GM19351 (cell line): ENCODE data around the gene ZNF140.

Source experiments
- ATAC-seq: cut with Tn5 transposase; IDR thresholded peaks from one replicate; pipeline ENCODE4 v1.9.1; 2021; ENCODE audit warnings: mild to moderate bottlenecking, moderate library complexity; ENCODE audit not compliant: unreplicated experiment

Gene ZNF140

GRCh38 chr12:133080368-133081158 lies at the start of gene ZNF140:
TSS of gene ZNF140 (plus strand) at chr12:133080923. CDS start at chr12:133081321, 398 bp downstream.
- peak; percentile 74 for ATAC-seq

DNA sequence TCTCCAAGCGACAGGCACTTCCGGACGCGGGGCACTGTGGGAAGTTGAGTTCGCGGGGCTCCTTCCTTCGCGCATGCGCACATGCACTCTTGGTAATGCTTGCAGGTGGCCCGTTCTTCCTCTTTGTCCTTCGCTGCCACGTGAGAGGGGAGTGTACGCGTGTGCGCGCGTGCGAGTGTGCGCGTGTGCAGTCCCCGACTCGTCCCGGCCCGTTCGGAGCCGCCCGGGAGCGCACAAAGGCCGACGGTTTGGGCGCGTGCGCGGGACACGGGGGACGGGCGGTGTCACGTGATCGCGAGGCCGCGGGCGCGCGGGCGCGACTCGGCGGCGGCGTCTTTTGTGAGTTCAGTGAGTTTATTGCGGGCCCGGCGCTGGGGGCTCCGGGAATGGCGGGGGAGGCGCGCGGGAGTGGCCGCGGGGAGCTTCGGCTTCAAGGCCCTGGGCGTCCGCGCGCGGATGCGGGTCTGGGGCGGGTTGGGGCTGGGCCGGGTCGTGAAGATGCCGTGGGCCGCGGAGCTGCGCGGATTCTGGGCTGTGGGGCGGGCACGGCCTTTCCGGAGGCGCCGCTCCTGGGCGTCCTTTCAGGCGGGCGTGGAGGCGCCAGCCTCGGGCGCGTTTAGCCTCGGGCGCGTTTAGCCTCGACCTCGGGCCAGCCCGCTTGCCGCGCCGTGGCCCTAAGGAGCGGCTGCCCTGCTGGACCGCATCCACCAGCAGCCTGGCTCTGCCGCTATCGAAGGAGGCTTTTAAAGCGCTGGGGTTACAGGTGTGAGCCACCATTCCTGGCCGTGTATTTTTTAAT lies 43.3 kb upstream of the ZNF140 start, which contains the start of gene ZNF84:
TSS of gene ZNF84 (plus strand) at position 303 of the 799 bp plus-strand sequence. CDS start 3,959 bp downstream, outside the sequence.
- peak; percentile 93 for ATAC-seq

- no peak for ATAC-seq
Observed at GRCh38 chr12:133038118-133038709, 42.5 kb upstream of the ZNF140 start.

DNA sequence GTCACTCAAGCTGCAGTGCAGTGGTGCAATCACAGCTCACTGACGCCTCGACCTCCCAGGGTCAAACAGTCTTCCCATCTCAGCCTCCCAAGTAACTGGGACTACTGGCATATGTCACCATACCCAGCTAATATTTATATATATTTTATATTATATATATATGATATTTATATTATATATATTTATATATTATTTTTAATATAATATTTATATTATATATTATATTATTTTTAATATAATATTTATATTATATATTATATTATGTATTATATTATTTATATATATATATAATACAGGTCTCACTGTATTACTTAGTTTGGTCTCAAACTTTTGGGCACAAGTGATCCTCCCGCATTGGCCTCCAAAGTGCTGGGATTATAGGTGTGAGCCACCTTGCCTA lies 34.0 kb upstream of the ZNF140 start:
- no peak for ATAC-seq

DNA sequence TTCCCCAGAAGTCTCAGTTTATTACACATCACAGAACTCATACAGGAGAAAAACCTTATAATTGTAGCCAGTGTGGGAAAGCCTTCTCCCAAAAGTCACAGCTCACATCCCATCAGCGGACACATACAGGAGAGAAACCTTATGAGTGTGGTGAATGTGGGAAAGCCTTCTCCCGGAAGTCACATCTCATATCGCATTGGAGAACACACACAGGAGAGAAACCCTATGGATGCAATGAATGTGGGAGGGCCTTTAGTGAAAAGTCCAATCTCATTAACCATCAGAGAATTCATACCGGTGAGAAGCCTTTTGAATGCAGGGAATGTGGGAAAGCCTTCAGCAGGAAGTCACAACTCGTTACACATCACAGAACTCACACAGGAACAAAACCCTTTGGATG lies 23.3 kb upstream of the ZNF140 start:
- no peak for ATAC-seq

DNA sequence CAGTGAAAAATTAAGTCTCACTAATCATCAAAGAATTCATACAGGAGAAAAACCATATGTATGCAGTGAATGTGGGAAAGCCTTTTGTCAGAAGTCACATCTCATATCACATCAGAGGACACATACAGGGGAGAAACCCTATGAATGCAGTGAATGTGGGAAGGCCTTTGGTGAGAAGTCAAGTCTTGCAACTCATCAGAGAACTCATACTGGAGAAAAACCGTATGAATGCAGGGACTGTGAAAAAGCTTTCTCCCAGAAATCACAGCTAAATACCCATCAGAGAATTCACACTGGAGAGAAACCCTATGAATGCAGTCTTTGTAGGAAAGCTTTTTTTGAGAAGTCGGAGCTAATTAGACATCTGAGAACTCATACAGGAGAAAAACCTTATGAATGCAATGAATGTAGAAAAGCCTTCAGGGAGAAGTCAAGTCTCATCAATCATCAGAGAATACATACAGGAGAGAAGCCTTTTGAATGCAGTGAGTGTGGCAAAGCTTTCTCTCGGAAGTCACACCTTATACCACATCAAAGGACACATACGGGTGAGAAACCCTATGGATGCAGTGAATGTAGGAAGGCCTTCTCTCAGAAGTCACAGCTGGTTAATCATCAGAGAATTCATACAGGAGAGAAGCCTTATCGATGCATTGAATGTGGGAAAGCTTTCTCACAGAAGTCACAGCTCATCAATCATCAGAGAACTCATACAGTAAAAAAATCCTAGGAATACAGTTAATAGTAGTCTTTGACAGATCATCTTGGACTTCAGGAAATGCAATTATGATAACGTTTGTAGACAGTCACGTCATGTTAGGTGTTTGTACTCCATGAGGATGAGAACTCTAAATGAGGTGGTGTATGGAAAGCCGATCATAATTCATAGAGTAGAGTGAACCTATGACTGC lies 22.3 kb upstream of the ZNF140 start:
- no peak for ATAC-seq

GRCh38 chr12:133061954-133062353 lies 18.8 kb upstream of the ZNF140 start:
- ATAC-seq = no peak

- no peak for ATAC-seq
Observed at GRCh38 chr12:133063556-133063955, 17.2 kb upstream of the ZNF140 start.

DNA sequence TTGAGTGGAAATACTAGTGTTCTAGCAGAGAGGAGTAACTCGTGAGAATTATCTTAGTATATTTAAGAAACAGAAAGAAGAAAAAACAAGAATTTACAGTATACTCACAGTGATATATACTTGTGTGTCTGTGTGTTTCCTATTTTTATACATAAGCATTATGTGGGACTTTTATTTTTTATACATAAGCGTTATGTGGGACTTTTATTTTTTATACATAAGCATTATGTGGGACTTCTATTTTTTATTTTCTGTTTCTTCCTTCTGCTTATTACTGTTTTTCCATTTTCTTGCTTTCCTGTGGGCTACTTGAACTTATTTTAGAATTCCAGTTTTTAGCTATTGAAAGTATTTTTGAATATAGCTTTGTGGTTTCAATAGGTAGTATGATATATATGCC lies 6.9 kb upstream of the ZNF140 start:
- ATAC-seq = no peak

DNA sequence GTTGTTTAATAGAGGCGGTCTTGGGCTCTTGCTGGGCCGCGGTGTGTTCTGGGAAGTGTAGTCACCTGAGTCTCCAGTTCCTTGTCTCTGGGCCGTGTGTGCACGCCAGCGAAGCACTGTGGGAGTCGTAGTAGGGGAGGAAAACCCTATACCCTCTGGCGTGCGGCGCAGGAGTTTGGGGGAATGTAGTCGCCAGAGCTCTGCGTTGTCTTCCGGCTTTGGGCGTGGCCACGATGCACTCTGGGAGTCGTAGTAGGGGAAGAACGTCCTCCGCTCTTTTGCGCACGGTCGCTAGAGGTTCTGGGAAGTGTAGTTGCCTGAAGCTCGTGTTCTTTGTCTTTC lies 726 bp upstream of the ZNF140 start:
- ATAC-seq = peak; percentile 76

GRCh38 chr12:133081159-133081780 lies 547 bp downstream of the ZNF140 start:
- no peak for ATAC-seq

DNA sequence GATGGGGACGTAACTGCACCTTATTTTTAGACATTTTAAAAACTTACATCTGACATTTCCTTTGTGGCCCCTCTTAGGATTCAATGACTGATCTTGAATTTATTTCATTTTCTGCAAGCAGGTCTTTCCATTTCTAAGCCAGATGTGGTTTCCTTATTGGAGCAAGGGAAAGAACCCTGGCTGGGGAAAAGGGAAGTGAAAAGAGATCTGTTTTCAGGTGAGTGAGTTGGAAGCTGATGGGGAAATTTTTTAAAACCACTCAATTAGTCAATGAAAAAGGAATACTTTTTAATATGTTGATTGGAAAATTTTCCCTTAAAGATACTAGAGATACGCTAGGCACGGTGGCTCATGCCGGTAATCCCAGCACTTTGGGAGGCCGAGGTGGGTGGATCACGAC lies 2.6 kb downstream of the ZNF140 start:
- no peak for ATAC-seq

GRCh38 chr12:133105620-133106019 lies 24.9 kb downstream of the ZNF140 start:
- no peak for ATAC-seq

DNA sequence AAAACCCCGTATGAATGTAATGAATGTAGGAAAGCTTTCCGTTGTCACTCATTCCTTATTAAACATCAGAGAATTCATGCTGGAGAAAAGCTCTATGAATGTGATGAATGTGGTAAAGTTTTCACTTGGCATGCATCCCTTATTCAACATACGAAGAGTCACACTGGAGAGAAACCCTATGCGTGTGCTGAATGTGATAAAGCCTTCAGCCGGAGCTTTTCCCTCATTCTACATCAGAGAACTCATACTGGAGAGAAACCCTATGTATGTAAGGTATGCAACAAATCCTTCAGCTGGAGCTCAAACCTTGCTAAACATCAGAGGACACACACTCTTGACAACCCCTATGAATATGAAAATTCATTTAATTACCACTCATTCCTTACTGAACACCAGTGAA lies 25.5 kb downstream of the ZNF140 start:
- no peak for ATAC-seq

DNA sequence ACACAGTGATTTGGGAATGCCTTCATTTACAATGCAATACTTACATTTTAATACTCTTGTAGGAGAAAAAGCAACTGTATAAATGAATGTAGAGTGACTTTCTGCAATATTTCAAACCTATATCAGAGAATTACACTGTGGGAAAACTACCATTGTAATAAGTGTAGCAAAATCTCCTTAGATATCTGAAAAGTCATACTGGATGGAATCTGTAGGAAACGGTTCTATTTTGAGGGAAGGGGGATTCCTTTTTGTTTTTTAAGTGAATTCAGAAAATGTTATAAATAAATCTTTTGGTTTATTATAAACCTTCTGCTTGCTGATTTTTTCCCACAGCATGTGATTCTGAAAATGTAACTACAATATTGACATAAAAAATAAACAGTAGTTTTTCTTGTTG lies 26.4 kb downstream of the ZNF140 start:
- no peak for ATAC-seq

- ATAC-seq = no peak
Observed at GRCh38 chr12:133108150-133108549, 27.4 kb downstream of the ZNF140 start.

GRCh38 chr12:133120385-133121191 lies 39.9 kb downstream of the ZNF140 start:
- no peak for ATAC-seq

DNA sequence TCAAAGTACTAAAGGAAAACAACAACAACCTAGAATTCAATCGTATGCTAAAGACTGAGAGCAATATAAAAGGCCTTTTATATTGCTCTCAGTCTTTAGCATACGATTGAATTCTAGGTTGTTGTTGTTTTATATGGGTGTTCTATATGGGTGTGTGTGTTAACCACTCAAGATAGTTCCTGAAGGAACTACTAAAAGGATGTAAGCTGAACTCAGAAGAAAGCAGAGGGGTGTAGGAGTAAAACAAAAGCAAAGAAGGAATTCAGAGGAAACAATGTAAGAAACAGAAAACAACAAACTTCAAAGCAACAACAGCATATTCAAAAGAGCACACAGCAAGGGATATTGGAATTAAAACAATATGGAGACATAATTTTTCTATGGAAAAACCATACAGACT lies 44.0 kb downstream of the ZNF140 start:
- ATAC-seq = no peak

DNA sequence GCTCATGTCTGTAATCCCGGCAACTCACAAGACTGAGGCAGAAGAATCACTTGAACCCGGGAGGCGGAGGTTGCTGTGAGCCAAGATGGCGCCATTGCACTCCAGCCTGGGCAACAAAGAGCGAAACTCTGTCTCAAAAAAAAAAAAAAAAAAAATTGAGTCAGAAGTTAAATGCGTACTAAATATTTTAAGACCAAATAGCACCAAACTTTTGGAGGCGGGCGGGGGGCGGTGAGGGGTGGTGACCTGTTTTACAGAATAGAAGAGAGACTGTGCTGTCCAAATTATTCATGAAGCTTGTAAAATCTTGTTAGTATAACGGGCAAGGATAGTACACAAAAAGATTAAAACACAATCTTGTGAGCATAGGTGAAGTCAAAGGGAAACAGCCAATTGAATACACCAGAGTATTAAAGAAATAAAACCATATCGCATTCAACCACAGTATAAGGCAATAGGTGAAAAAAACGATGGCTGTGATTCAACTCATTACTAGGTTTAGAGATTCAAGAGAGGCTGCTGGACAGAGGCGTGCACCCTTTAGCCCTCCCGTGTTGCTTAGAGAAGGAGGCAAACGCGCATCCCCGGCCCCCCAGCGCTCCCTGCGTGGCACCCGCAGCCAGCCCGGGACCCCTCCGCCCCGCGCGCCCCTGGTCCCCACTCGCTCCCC lies 48.8 kb downstream of the ZNF140 start:
- no peak for ATAC-seq
